ENCODE results near the gene SLC44A5.

DNA sequence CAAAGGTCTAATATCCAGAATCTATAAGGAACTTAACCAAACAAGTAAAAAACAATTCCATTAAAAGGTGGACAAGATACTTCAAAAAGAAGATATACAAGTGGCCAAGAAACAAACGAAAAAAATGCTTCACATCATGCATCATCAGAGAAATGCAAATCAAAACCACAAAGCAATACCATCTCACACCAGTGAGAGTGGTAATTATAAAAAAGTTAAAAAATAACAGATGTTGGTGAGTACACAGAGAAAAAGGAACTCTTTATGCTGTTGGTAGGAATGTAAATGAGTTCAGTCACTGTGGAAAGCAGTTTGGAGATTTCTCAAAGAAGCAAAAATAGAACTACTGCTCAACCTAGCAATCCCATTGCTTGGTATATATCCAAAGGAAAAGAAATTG, 218.6 kb downstream of the SLC44A5 start:
- no peak for TF ChIP-seq POLR2AphosphoS5 (IDR thresholded peaks at IDR 0.05; ENCODE audit: low read depth, low read length)
- no peak for TF ChIP-seq POLR2A (IDR thresholded peaks at IDR 0.05; ENCODE audit: low read depth, low read length)
